Measurements from ENCODE around the gene MYH2. TPM values are rescaled to one million over a fixed set of nuclear protein-coding genes. Genes with fewer than 3 reads are reported as not detected.

Gene MYH2
- total and polyA plus RNA-seq, 2 of the 4 experiments (the other 2 are of a cell fraction), result not detected

- Histone ChIP-seq H3K4me2 (ENCODE audit: low read depth, low read length) (no peak overlapping the region), H2BK15ac (ENCODE audit: low read depth, low read length) (no peak overlapping the region), H3K9me3 (ENCODE audit: control insufficient read depth, insufficient read depth, low read length) (no peaks in the 10 kb centered on the region), H4K5ac (ENCODE audit: low read depth, low read length) (no peak overlapping the region), H3K36me3 (ENCODE audit: control insufficient read depth, insufficient read depth, low read length) (no peaks in the 10 kb centered on the region), H3K4ac (ENCODE audit: low read depth, low read length) (no peak overlapping the region), H3K4me1 (ENCODE audit: control insufficient read depth, insufficient read depth, low read length) (no peaks in the 10 kb centered on the region), H3K4me3 (ENCODE audit: insufficient read depth, low read depth, low read length) (no peak overlapping the region), H2AK5ac (ENCODE audit: low read depth, low read length) (no peak overlapping the region), H3K56ac (ENCODE audit: extremely low read depth, insufficient read depth, low read length) (no peak overlapping the region), H3K18ac (ENCODE audit: low read depth, low read length) (no peak overlapping the region), H2AK9ac (replicated peaks; ENCODE audit: low read depth, low read length, poor library complexity) (no peak overlapping the region), H3K79me1 (ENCODE audit: low read depth in 1 of 2, low read length in 2 of 2) (no peaks in the 10 kb centered on the region), H4K20me1 (ENCODE audit: insufficient read depth, low read length) (no peaks in the 10 kb centered on the region), H3K14ac (replicated peaks; ENCODE audit: low read depth, low read length) (no peak overlapping the region), H2AFZ (replicated peaks; ENCODE audit: low read length, poor library complexity) (no peak overlapping the region), H3K23ac (ENCODE audit: low read depth, low read length) (no peak overlapping the region), H3K27me3 (ENCODE audit: control insufficient read depth, insufficient read depth, low read length) (no peaks in the 10 kb centered on the region), H3K9ac (ENCODE audit: low read depth, low read length) (no peak overlapping the region), H4K8ac (ENCODE audit: low read depth in 2 of 2, low read length in 2 of 2) (no peak overlapping the region), H2BK120ac (ENCODE audit: low read depth, low read length) (no peak overlapping the region), H3K27ac (ENCODE audit: insufficient read depth, low read length) (no peak overlapping the region), H2BK20ac (ENCODE audit: low read depth, low read length) (no peak overlapping the region), H2BK5ac (ENCODE audit: low read depth, low read length, poor library complexity, severe bottlenecking) (no peak overlapping the region), H3K9me1 (ENCODE audit: insufficient read depth, low read length) (no peaks in the 10 kb centered on the region), H4K91ac (ENCODE audit: insufficient read depth, low read depth, low read length) (no peak overlapping the region)
- POLR2A ChIA-PET (ENCODE audit: unreplicated experiment), result no interaction called here
- BruUV-seq (replicated peaks), result no TSS peak
- no peak for TF ChIP-seq USF2 (IDR thresholded peaks at IDR 0.05; ENCODE audit: low read depth, low read length)
- no peak for TF ChIP-seq CHD1 (IDR thresholded peaks at IDR 0.05; ENCODE audit: low read depth, low read length)
- TF ChIP-seq BHLHE40 (IDR thresholded peaks at IDR 0.05; ENCODE audit: low read depth, low read length), result no peak
- intact Hi-C loops (cut with micrococcal nuclease), result no loop called here
- dilution Hi-C loops (cut with HindIII; ENCODE audit: low sequenced_read_pairs, unreplicated experiment), result no loop called here
- WGBS, 2 experiments (ENCODE audit: extremely low coverage in 2 of 2, insufficient read length in 1 of 2), result no CpG with 5 or more reads among the region's 6 CpGs
- CTCF ChIA-PET, result no interaction called here
- in situ Hi-C loops (cut with MboI; ENCODE audit: low sequenced_read_pairs), result no loop called here
- no peak for ATAC-seq (ENCODE audit: low read depth)
- DNase-seq, result peak; percentile 0
Measured at GRCh38 chr17:10513299-10514067, 36.0 kb downstream of the MYH2 start.
